ENCODE data around the gene GPN2.

GPN2 gene

GRCh38 chr1:26831546-26832248 lies 58.4 kb downstream of the GPN2 start:
- no peak for DNase-seq (ENCODE audit: low spot score)

- no peak for DNase-seq (ENCODE audit: low spot score)
Observed at GRCh38 chr1:26831059-26831458, 59.0 kb downstream of the GPN2 start.

GRCh38 chr1:26829184-26829911 lies 60.7 kb downstream of the GPN2 start:
- DNase-seq (ENCODE audit: low spot score) = no peak

GRCh38 chr1:26828411-26828991 lies 61.6 kb downstream of the GPN2 start:
- no peak for DNase-seq (ENCODE audit: low spot score)

GRCh38 chr1:26827663-26828062 lies 62.4 kb downstream of the GPN2 start:
- no peak for DNase-seq (ENCODE audit: low spot score)

- DNase-seq (ENCODE audit: low spot score) = no peak
Observed at GRCh38 chr1:26827106-26827604, 62.9 kb downstream of the GPN2 start.

GRCh38 chr1:26826261-26827105 lies 63.6 kb downstream of the GPN2 start, which contains the start of gene ZDHHC18:
Gene ZDHHC18 (plus strand): TSS chr1:26826688. CDS start chr1:26826805, 117 bp downstream.
- peak; percentile 93 for DNase-seq (ENCODE audit: low spot score)

All from AG08395 (cell line).